ENCODE results near the gene BCL7A.
"Not testable (repeated sequence)": the region's sequence is repeated elsewhere in the genome, so short reads cannot be mapped to it uniquely, and the experiment has no call there.

Gene BCL7A

GRCh38 chr12:122045262-122045661 is 23.6 kb downstream of the BCL7A start:
- Mint-ChIP-seq H3K27ac (no peak overlapping the region), H3K27me3 (no peaks in the 10 kb centered on the region), H3K9me3 (no peaks in the 10 kb centered on the region), H3K4me3 (no peak overlapping the region), H3K4me1 (no peaks in the 10 kb centered on the region), H3K36me3 (peaks cover 9% of the 10 kb centered on the region)
- DNase-seq (ENCODE audit: low spot score in 2 of 2) (no peak), ATAC-seq (ENCODE audit: low read depth) (no peak)

- H3K36me3 Mint-ChIP-seq: peaks cover 9% of the 10 kb centered on the region
- no peaks in the 10 kb centered on the region for H3K27me3 Mint-ChIP-seq
- no peak overlapping the region for H3K27ac Mint-ChIP-seq
- no peaks in the 10 kb centered on the region for H3K9me3 Mint-ChIP-seq
- no peak overlapping the region for H3K4me3 Mint-ChIP-seq
- DNase-seq (ENCODE audit: low spot score in 2 of 2) (no peak), ATAC-seq (ENCODE audit: low read depth) (no peak)
- no peaks in the 10 kb centered on the region for H3K4me1 Mint-ChIP-seq
These were observed 24.5 kb downstream of the BCL7A start for GRCh38 chr12:122046145-122046544.

- Mint-ChIP-seq H3K27ac (no peak overlapping the region), H3K36me3 (peaks cover 7% of the 10 kb centered on the region), H3K4me3 (no peak overlapping the region), H3K9me3 (no peaks in the 10 kb centered on the region), H3K27me3 (no peaks in the 10 kb centered on the region), H3K4me1 (no peaks in the 10 kb centered on the region)
- ATAC-seq (ENCODE audit: low read depth): no peak
- DNase-seq (ENCODE audit: low spot score in 2 of 2): no peak
These were observed 26.5 kb downstream of the BCL7A start for GRCh38 chr12:122048151-122048550.

- H3K27me3 Mint-ChIP-seq: no peaks in the 10 kb centered on the region
- ATAC-seq (ENCODE audit: low read depth) (no peak), DNase-seq (ENCODE audit: low spot score in 2 of 2) (no peak)
- no peak overlapping the region for H3K4me3 Mint-ChIP-seq
- H3K27ac Mint-ChIP-seq: no peak overlapping the region
- H3K4me1 Mint-ChIP-seq: no peaks in the 10 kb centered on the region
- peaks cover 4% of the 10 kb centered on the region for H3K36me3 Mint-ChIP-seq
- no peaks in the 10 kb centered on the region for H3K9me3 Mint-ChIP-seq
These were observed 28.1 kb downstream of the BCL7A start for GRCh38 chr12:122049827-122050226.

GRCh38 chr12:122050706-122051105 is 29.0 kb downstream of the BCL7A start:
- Mint-ChIP-seq H3K27ac (no peak overlapping the region), H3K27me3 (no peaks in the 10 kb centered on the region), H3K4me1 (no peaks in the 10 kb centered on the region), H3K4me3 (no peak overlapping the region), H3K9me3 (no peaks in the 10 kb centered on the region), H3K36me3 (no peaks in the 10 kb centered on the region)
- ATAC-seq (ENCODE audit: low read depth) (no peak), DNase-seq (ENCODE audit: low spot score in 2 of 2) (no peak)

- H3K4me3 Mint-ChIP-seq: no peak overlapping the region
- DNase-seq (ENCODE audit: low spot score in 2 of 2): no peak
- H3K36me3 Mint-ChIP-seq: no peaks in the 10 kb centered on the region
- no peaks in the 10 kb centered on the region for H3K4me1 Mint-ChIP-seq
- no peak for ATAC-seq (ENCODE audit: low read depth)
- no peaks in the 10 kb centered on the region for H3K9me3 Mint-ChIP-seq
- no peak overlapping the region for H3K27ac Mint-ChIP-seq
- no peaks in the 10 kb centered on the region for H3K27me3 Mint-ChIP-seq
These were observed 29.7 kb downstream of the BCL7A start for GRCh38 chr12:122051231-122051876.

GRCh38 chr12:122052285-122052684 is 30.6 kb downstream of the BCL7A start:
- Mint-ChIP-seq H3K36me3 (no peaks in the 10 kb centered on the region), H3K27ac (no peak overlapping the region)

GRCh38 chr12:122054842-122055520 is 33.3 kb downstream of the BCL7A start:
- H3K4me1 Mint-ChIP-seq: no peaks in the 10 kb centered on the region
- no peak for DNase-seq (ENCODE audit: low spot score in 2 of 2)
- peaks cover 2% of the 10 kb centered on the region for H3K36me3 Mint-ChIP-seq
- no peak overlapping the region for H3K27ac Mint-ChIP-seq
- no peak for ATAC-seq (ENCODE audit: low read depth)
- H3K9me3 Mint-ChIP-seq: no peaks in the 10 kb centered on the region
- no peak overlapping the region for H3K4me3 Mint-ChIP-seq
- no peaks in the 10 kb centered on the region for H3K27me3 Mint-ChIP-seq

More at GRCh38 chr12:122052285-122052684, 30.6 kb downstream of the BCL7A start:
- no peaks in the 10 kb centered on the region for H3K9me3 Mint-ChIP-seq
- H3K27me3 Mint-ChIP-seq: no peaks in the 10 kb centered on the region
- H3K4me1 Mint-ChIP-seq: no peaks in the 10 kb centered on the region
- DNase-seq (ENCODE audit: low spot score in 2 of 2) (no peak), ATAC-seq (ENCODE audit: low read depth) (no peak)
- no peak overlapping the region for H3K4me3 Mint-ChIP-seq

- H3K27me3 Mint-ChIP-seq; H3K36me3 Mint-ChIP-seq; DNase-seq (ENCODE audit: low spot score in 2 of 2); H3K27ac Mint-ChIP-seq; ATAC-seq (ENCODE audit: low read depth); H3K4me3 Mint-ChIP-seq; H3K9me3 Mint-ChIP-seq; H3K4me1 Mint-ChIP-seq: not testable (repeated sequence)
These were observed 34.7 kb downstream of the BCL7A start for GRCh38 chr12:122056406-122056805.

GRCh38 chr12:122057007-122057735 is 35.5 kb downstream of the BCL7A start:
- Mint-ChIP-seq H3K27me3 (no peaks in the 10 kb centered on the region), H3K27ac (peak overlapping the region; percentile 10), H3K9me3 (no peaks in the 10 kb centered on the region), H3K36me3 (peaks cover 2% of the 10 kb centered on the region), H3K4me3 (no peak overlapping the region), H3K4me1 (no peaks in the 10 kb centered on the region)
- DNase-seq (ENCODE audit: low spot score in 2 of 2): no peak
- ATAC-seq (ENCODE audit: low read depth): no peak

GRCh38 chr12:122057769-122058168 is 36.1 kb downstream of the BCL7A start:
- no peaks in the 10 kb centered on the region for H3K27me3 Mint-ChIP-seq
- H3K36me3 Mint-ChIP-seq: peaks cover 2% of the 10 kb centered on the region
- H3K27ac Mint-ChIP-seq: no peak overlapping the region
- no peaks in the 10 kb centered on the region for H3K4me1 Mint-ChIP-seq
- DNase-seq (ENCODE audit: low spot score in 2 of 2) (no peak), ATAC-seq (ENCODE audit: low read depth) (no peak)
- H3K4me3 Mint-ChIP-seq: no peak overlapping the region
- H3K9me3 Mint-ChIP-seq: no peaks in the 10 kb centered on the region

- Mint-ChIP-seq H3K4me3 (no peak overlapping the region), H3K27me3 (no peaks in the 10 kb centered on the region), H3K27ac (no peak overlapping the region), H3K4me1 (peaks cover 7% of the 10 kb centered on the region), H3K9me3 (no peaks in the 10 kb centered on the region), H3K36me3 (peaks cover 2% of the 10 kb centered on the region)
- ATAC-seq (ENCODE audit: low read depth) (no peak), DNase-seq (ENCODE audit: low spot score in 2 of 2) (no peak)
These were observed 37.0 kb downstream of the BCL7A start for GRCh38 chr12:122058549-122059149.

GRCh38 chr12:122059203-122059960 is 37.7 kb downstream of the BCL7A start:
- Mint-ChIP-seq H3K4me1 (peaks cover 9% of the 10 kb centered on the region), H3K27ac (no peak overlapping the region), H3K36me3 (peaks cover 2% of the 10 kb centered on the region), H3K4me3 (no peak overlapping the region), H3K9me3 (no peaks in the 10 kb centered on the region), H3K27me3 (no peaks in the 10 kb centered on the region)
- ATAC-seq (ENCODE audit: low read depth) (no peak), DNase-seq (ENCODE audit: low spot score in 2 of 2) (no peak)
